Rectal smooth muscle tissue (tissue), 1 donor: ENCODE results near the gene NOP16.
"Not testable (repeated sequence)": the region's sequence is repeated elsewhere in the genome, so short reads cannot be mapped to it uniquely, and the experiment has no call there.

Source experiments
- H3K27ac ChIP-seq: one replicate; pipeline ENCODE4 v1.7.0; 2013; ENCODE audit warnings: low read depth, low read length, inconsistent platforms
- H3K27me3 ChIP-seq: one replicate; pipeline ENCODE4 v1.7.0; 2013; ENCODE audit warnings: low read length; ENCODE audit not compliant: control insufficient read depth, insufficient read depth
- H3K36me3 ChIP-seq: one replicate; pipeline ENCODE4 v1.7.0; 2013; ENCODE audit warnings: low read length; ENCODE audit not compliant: control insufficient read depth, insufficient read depth
- H3K4me1 ChIP-seq: one replicate; pipeline ENCODE4 v1.7.0; 2013; ENCODE audit warnings: low read length; ENCODE audit not compliant: control insufficient read depth, insufficient read depth
- H3K4me3 ChIP-seq: one replicate; pipeline ENCODE4 v1.7.0; 2013; ENCODE audit warnings: low read length
- H3K9ac ChIP-seq: one replicate; pipeline ENCODE4 v1.7.0; 2013; ENCODE audit warnings: low read length

NOP16 gene

DNA sequence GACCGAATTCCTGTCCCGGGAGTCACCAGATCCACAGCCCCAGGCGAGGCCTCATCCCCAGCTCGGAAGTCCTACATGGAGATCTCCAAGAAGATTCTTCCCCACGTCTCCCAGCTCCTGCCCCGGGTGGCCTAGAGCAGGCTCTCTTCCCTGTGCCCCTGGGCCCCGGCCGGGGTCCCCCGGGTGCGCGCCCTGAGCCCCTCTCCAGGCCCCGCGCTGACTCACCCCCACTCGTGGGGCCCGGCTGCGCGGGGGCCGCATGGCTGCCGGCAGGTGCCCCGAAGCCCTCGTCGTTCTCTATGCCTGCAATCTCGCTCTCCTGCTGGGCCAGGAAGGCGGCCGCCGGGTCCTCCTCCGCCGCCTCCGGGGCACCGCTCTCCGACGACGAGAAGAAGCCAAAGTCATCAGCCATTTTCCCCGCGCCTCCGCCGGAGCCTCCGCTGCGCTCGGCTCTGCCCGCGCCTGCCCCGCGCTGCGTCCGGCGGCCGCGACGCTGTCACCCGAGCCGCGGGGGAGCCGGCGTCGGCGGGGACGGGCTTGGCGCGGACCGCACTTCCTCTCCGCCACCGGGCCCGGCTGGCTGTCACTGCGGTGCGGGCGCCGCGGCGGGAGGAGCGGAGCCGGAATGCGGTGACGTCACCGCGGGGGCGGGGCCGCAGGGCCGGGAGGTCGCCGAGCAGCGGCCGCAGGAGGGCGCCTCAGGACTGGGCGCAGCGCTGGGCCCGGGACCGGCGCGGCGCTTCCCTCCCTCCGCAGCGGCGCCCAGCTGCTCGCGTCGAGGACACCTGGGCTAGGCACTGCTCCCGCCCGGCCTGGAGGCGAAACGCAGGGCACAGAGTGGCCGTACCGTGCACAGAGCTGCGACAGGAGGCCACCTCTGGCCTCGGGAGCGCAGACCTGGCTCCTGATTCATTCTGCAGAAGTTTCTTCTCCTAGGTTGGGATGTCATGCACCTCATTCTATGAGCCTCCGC is 27.8 kb upstream of the NOP16 start, which contains the start of gene CLTB:
CLTB (minus strand) TSS at position 588 of the 973 bp plus-strand sequence; CDS start at position 412, 176 bp downstream.
- Histone ChIP-seq H3K4me1 (peaks cover 28% of the 10 kb centered on the region), H3K27me3 (no peaks in the 10 kb centered on the region), H3K27ac (peak within 1 kb of the TSS; percentile 73), H3K9ac (peak within 1 kb of the TSS; percentile 46), H3K36me3 (peaks cover 2% of the 10 kb centered on the region), H3K4me3 (peak within 1 kb of the TSS; percentile 87)

DNA sequence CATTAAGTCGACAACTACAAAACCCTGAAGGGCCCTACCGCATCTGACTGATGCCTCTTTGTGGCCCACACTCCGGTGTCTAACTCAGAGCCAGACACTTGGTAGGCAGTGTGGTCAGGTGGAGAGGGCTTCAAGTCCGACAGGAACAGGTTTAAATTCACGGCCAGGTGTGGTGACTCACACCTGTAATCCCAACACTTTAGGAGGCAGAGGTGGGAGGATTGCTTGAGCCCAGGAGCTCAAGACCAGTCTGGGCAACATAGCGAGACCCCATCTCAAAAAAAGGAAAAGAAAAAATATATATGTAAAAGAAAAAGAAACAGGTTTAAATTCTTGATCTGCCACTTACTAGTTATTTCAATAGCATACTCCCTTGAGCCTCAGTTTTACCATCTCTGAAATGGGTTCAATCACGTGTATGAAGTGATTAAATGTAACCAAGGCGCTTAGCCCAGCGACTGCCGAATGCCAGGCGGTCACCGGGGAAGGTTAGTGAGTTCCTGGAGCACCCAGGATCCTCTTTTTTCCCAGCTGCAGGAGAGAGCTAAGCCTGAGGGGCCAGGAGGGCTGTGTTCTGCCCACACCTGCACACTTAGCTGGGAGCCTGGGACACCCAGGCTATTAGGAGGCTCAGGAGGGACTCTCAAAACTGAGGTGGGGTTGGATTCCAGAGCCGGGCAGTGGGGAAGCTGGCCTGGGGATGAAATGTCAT is 27.0 kb upstream of the NOP16 start:
- peak overlapping the region; percentile 47 for H3K9ac ChIP-seq
- H3K36me3 ChIP-seq: peaks cover 2% of the 10 kb centered on the region
- peaks cover 28% of the 10 kb centered on the region for H3K4me1 ChIP-seq
- H3K4me3 ChIP-seq: peak overlapping the region; percentile 87
- no peaks in the 10 kb centered on the region for H3K27me3 ChIP-seq
- H3K27ac ChIP-seq: peak overlapping the region; percentile 73

DNA sequence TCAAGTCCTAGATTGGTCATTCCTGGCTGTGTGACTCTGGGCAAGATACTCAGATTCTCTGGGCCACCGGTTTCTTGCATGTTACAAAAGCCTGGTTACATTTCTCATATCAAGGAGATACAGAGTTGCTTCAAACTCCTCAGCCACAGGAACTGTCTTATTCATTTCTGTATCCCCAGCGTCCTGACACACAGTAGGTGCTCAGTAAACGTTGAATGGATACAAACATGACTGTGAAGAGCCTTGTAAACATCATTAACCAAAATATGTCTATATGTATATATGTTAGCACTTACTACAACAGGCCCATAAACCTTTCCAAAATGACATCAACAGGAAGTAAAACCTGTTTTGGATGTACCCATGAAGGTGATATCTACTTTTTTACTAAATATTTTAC is 26.3 kb upstream of the NOP16 start:
- H3K4me1 ChIP-seq: peaks cover 28% of the 10 kb centered on the region
- no peaks in the 10 kb centered on the region for H3K27me3 ChIP-seq
- H3K27ac ChIP-seq: no peak overlapping the region
- H3K9ac ChIP-seq: no peak overlapping the region
- peak overlapping the region; percentile 87 for H3K4me3 ChIP-seq
- peaks cover 9% of the 10 kb centered on the region for H3K36me3 ChIP-seq

DNA sequence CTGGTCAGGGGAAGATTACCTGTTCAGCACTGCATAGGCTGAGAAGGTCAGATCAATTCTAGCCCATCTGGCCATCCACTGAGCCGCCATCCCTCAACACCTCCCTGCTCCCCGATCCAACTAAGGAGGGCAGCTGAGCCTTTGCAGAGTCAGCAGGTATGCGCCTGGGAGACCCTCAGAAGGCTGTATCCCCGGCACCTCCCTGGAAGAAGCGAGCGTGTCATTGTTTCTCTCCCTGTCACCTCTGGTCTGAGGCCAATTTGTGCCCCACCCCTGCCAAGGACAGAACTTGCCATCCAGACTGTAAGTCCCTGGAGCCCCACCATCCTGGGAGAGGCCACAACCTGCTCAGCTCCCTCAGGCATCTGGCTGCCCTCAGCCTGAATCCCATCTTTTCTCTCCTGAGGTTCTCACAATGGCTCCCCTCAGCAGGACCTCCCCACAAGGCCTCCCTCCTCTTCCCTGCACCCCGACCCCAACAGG is 25.4 kb upstream of the NOP16 start:
- H3K27me3 ChIP-seq: no peaks in the 10 kb centered on the region
- peak overlapping the region; percentile 33 for H3K9ac ChIP-seq
- H3K27ac ChIP-seq: peak overlapping the region; percentile 6
- no peak overlapping the region for H3K4me3 ChIP-seq
- H3K4me1 ChIP-seq: peaks cover 28% of the 10 kb centered on the region
- peaks cover 9% of the 10 kb centered on the region for H3K36me3 ChIP-seq

DNA sequence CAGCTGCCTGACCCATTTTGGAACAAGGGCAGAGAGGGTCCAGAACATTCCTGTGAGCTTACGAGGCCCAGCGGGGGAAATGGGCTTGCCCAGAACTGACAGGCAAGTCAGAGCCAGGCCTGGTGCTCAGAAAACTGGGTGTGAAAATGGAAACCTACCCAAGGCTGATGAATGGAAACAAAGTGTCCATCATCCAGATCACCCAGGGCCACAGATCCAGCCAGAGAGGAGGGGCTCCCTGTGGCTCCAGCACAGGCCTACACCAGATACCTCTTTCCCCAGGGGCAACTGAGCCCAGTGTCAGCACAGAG is 24.8 kb upstream of the NOP16 start:
- Histone ChIP-seq H3K9ac (no peak overlapping the region), H3K4me1 (peaks cover 28% of the 10 kb centered on the region), H3K27ac (peak overlapping the region; percentile 6), H3K27me3 (no peaks in the 10 kb centered on the region), H3K36me3 (peaks cover 11% of the 10 kb centered on the region), H3K4me3 (no peak overlapping the region)

DNA sequence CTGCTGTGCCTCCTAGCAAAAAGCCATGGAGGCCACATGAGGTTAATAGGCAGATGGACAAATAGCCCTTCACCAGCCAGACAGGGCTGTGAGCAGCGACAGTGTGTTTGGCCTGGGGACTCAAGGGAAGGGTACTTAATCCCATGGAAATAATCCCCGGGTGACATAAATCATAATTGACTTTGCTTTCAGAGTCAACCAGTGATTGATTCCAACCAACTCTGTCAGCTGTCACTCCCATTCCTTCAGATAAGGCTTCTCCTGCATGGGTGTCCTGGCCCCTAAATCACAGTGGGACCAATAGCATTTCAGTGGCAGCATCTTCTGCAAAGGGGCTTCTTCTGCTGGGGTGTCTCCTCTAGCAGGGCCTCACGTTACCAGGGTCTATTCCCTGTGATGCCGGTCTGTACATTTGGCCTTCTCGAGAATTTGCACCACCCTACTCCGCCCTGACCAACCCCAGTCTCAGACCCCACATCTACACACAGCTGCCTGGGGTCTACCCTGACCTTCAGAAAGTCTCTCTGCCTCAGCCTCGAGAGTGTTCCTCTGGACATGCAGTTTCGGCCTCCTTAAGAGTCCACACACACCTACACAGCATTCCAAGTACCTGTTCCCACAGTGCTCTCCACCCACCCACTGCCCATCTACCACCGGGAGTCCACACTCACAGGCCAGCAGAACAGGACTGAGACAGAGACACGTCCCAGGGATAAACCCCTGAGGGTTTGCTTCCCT is 24.3 kb upstream of the NOP16 start:
- no peak overlapping the region for H3K4me3 ChIP-seq
- H3K36me3 ChIP-seq: peaks cover 11% of the 10 kb centered on the region
- no peak overlapping the region for H3K9ac ChIP-seq
- no peaks in the 10 kb centered on the region for H3K27me3 ChIP-seq
- H3K4me1 ChIP-seq: peaks cover 28% of the 10 kb centered on the region
- no peak overlapping the region for H3K27ac ChIP-seq

DNA sequence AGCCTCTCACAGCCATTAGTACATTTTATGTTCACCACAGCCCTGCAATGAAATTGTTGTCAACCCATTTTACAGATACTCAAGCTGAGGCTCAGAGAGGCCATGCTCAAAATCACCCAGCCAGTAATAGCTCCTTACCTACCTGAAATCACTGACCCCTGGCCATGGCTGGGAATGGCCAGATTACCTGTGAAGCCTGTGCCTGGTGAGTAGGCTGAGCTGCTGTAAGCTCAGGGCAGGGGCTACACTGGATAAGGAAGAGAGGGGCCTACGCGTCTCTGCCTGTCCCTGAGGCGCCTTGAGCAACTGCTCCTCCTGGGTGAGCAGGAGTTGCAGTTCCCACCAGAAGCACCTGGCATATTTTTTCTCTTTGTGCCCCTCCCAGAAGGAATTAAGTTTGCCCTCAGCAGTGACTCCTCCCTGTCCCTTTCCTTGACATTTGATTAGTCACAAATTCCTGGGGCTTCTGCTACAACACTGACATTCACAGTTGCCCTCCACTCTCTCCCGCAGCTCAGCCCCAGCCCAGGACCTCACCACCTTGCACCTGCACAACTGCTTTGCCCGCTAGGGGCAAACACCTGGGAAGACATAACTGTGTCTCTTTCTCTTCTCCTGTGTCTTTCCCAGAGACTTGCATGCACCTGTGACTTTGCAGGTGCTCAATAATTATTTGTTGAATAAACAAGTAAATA is 22.2 kb upstream of the NOP16 start:
- Histone ChIP-seq H3K36me3 (peaks cover 23% of the 10 kb centered on the region), H3K4me3 (no peak overlapping the region), H3K4me1 (peaks cover 19% of the 10 kb centered on the region), H3K27me3 (no peaks in the 10 kb centered on the region), H3K27ac (no peak overlapping the region), H3K9ac (no peak overlapping the region)

DNA sequence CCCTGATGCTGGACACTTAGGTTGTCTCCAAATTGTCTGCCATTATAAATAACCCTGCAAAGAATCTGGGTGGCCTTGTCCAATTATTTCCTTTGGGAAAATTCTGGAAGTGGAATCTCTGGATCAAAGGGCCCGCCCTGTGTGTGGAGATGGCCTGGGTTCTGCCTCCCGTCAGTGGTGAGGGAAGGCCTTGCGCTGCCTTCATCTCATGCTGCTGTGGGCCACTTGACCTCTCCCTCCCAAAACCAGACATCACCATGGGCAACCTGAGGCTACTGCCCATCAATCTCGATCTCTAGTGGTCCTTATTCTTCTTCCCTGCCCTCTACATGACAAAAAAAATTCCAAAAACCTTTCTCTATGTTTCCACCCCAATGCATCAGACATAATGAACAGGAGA is 21.4 kb upstream of the NOP16 start:
- Histone ChIP-seq H3K27ac (no peak overlapping the region), H3K27me3 (no peaks in the 10 kb centered on the region), H3K36me3 (peaks cover 23% of the 10 kb centered on the region), H3K4me3 (no peak overlapping the region), H3K9ac (no peak overlapping the region), H3K4me1 (peaks cover 11% of the 10 kb centered on the region)

DNA sequence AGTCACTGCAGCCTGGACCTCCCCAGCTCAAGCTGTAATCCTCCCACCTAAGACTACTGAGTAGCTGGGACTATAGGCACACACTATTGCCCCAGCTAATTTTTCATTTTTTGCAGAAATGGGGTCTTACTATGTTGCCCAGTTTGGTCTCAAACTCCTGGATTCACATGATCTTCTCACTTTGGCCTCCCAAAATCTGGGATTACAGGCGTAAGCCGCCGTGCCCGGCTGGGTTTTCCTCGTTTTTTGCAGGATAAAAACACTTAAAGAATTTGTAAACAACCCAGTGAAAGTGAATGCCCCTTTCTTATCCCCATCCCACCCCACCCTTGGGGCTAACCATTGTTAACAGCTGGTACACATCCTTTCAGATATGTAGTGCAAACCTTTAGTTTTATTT is 20.2 kb upstream of the NOP16 start:
- H3K4me3 ChIP-seq: no peak overlapping the region
- no peak overlapping the region for H3K9ac ChIP-seq
- peaks cover 23% of the 10 kb centered on the region for H3K36me3 ChIP-seq
- no peak overlapping the region for H3K27ac ChIP-seq
- peaks cover 2% of the 10 kb centered on the region for H3K4me1 ChIP-seq
- no peaks in the 10 kb centered on the region for H3K27me3 ChIP-seq

DNA sequence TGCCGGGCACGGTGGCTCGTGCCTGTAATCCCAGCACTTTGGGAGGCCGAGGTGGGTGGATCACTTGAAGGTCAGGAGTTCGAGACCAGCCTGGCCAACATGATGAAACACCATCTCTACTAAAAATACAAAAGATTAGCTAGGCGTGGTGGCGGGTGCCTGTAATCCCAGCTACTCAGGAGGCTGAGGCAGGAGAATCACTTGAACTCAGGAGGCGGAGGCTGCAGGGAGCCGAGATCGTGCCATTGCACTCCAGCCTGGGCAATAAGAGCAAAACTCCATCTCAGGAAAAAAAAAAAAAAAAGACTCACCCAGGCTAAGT is 19.8 kb upstream of the NOP16 start:
- H3K36me3 ChIP-seq: peaks cover 23% of the 10 kb centered on the region
- not testable (repeated sequence) for H3K27me3 ChIP-seq, H3K4me3 ChIP-seq, H3K4me1 ChIP-seq, H3K27ac ChIP-seq, H3K9ac ChIP-seq

DNA sequence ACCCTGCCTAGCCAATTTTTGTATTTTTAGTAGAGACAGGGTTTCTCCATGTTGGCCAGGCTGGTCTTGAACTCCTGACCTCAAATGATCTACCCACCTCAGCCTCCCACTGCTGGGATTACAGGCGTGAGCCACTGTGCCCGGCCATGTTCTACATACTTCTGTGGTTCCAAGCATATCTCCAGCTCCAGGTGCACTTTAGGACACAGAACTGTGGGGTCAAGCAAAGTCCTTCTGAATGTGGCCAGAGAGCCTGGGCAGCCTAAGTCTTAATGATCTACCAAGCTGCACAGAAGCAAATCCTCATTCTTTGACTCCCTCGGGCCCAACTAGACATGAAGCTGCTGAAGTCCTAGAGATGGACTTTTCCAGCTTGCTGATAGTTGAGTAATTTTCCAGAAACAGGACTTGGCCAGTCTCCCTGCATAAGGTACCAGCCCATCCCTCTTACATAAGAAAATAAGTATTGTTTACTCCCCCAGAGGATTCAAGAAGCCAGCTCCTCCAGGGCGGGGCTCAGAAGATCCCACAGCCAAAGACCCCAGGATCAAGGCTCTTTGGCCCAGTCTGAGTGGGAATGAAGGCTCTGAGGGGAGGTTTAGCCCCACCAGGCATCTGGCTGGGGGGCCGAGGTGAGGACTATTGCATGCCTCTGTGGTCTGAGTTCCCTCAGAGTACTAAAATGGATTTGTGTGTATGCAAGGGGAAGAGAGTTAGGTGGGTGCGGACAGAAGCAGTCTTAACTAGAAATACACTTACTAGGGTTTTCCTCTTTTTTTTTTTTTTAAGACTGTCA is 19.3 kb upstream of the NOP16 start:
- Histone ChIP-seq H3K27ac (no peak overlapping the region), H3K4me3 (no peak overlapping the region), H3K27me3 (no peaks in the 10 kb centered on the region), H3K9ac (no peak overlapping the region), H3K36me3 (peaks cover 23% of the 10 kb centered on the region), H3K4me1 (no peaks in the 10 kb centered on the region)
